H1 (cell line): ENCODE results near the gene RTTN.

ENCODE experiments used
- EGR1 ChIP-seq: IDR thresholded peaks from 2 replicates; pipeline ENCODE4 v1.6.1; 2011; ENCODE audit warnings: low read depth, low read length, borderline replicate concordance
- KDM1A ChIP-seq: fragments of 200-600, 300-600 bp; sonication (generic); IDR thresholded peaks from 2 replicates; pipeline ENCODE4 v1.7.1; 2016; ENCODE audit warnings: mild to moderate bottlenecking, low read length, borderline replicate concordance
- POLR2A ChIP-seq, 2 experiments: IDR thresholded peaks; 1 replicate in 1 of 2; 2 replicates in 1 of 2; pipeline ENCODE4 v1.6.1; 2011; ENCODE audit warnings: low read depth in 2 of 2, low read length in 2 of 2, mild to moderate bottlenecking in 2 of 2; ENCODE audit errors: control extremely low read depth in 1 of 2
- TF ChIP-seq, protein P1 (sequence below): IDR thresholded peaks from 2 replicates; pipeline ENCODE4 v1.6.1; 2011; ENCODE audit warnings: low read length, improper control_type of control experiment
- TF ChIP-seq, protein P2 (sequence below), 3 experiments: IDR thresholded peaks; 1 replicate in 2 of 3; 2 replicates in 1 of 3; pipeline versions ENCODE4 v1.5.1 to v1.6.1; 2011; ENCODE audit warnings: low read length in 3 of 3, mild to moderate bottlenecking in 3 of 3, inconsistent platforms in 2 of 3, low read depth in 1 of 3, moderate library complexity in 1 of 3; ENCODE audit not compliant: insufficient read depth in 1 of 3; ENCODE audit errors: control extremely low read depth in 1 of 3

DNA sequence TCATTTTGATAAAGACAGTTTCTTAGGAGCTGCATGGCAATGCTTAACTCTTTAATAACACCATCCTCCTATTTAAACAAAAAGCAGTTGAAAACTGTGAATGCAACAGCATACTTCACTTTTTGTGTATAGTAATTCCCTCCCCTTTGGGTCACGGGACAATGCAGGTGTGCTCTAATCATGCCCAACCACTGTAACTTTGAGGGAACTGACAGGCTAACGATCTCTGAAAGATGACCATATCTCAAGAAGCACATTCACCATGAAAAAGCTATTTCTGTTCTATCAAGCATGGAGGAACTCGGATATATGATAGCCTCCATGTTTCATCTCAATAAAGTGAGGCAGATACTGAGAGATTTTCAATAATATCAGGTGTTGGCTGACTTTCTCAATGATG, 176.8 kb downstream of the RTTN start:
- TF ChIP-seq, protein P1, sequence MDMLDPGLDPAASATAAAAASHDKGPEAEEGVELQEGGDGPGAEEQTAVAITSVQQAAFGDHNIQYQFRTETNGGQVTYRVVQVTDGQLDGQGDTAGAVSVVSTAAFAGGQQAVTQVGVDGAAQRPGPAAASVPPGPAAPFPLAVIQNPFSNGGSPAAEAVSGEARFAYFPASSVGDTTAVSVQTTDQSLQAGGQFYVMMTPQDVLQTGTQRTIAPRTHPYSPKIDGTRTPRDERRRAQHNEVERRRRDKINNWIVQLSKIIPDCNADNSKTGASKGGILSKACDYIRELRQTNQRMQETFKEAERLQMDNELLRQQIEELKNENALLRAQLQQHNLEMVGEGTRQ: no peak
- TF ChIP-seq EGR1 (no peak), POLR2A (IDR thresholded peaks at IDR 0.05; ENCODE audit: control extremely low read depth in 1 of 2, low read depth in 2 of 2, low read length in 2 of 2) (no peak), KDM1A (no peak)
- TF ChIP-seq, protein P2, sequence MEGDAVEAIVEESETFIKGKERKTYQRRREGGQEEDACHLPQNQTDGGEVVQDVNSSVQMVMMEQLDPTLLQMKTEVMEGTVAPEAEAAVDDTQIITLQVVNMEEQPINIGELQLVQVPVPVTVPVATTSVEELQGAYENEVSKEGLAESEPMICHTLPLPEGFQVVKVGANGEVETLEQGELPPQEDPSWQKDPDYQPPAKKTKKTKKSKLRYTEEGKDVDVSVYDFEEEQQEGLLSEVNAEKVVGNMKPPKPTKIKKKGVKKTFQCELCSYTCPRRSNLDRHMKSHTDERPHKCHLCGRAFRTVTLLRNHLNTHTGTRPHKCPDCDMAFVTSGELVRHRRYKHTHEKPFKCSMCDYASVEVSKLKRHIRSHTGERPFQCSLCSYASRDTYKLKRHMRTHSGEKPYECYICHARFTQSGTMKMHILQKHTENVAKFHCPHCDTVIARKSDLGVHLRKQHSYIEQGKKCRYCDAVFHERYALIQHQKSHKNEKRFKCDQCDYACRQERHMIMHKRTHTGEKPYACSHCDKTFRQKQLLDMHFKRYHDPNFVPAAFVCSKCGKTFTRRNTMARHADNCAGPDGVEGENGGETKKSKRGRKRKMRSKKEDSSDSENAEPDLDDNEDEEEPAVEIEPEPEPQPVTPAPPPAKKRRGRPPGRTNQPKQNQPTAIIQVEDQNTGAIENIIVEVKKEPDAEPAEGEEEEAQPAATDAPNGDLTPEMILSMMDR (IDR thresholded peaks at IDR 0.05; ENCODE audit: control extremely low read depth in 1 of 3, insufficient read depth in 1 of 3, low read depth in 1 of 3, low read length in 3 of 3): no peak
